Activated CD4-positive, CD25-positive, alpha-beta regulatory T cell treated with anti-CD3 and anti-CD28 coated beads, Interleukin-2, amount 50 U/mL, for 72 hours (primary cell): ENCODE measurements around the gene GLB1L3.
"Not testable (repeated sequence)": the region's sequence is repeated elsewhere in the genome, so short reads cannot be mapped to it uniquely, and the experiment has no call there.

ENCODE experiments used
- DNase-seq: peaks from one replicate; pipeline ENCODE4 v3.0.0; 2021

The GLB1L3 gene

DNA sequence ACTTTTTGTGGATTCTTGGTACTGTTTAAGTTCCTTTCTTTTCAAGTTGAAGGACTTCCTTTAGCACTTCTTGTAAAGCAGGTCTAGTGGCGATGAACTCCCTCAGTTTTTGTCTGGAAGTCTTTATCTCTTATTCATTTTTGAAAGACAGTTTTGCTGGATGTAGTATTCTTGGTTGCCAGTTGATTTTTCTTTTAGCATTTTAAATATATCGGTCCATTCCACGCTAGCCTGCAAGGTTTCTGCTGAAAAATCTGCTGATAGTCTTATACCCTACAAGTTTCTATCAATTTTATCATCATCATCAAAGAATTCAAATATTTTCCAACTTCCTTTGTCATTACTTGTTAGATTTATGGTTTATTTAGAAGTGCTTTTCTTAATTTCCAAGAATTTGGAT, 40.9 kb downstream of the GLB1L3 start:
- no peak for DNase-seq

- DNase-seq = not testable (repeated sequence)
Measured at GRCh38 chr11:134321373-134321772, 45.2 kb downstream of the GLB1L3 start.

GRCh38 chr11:134322553-134322952, 46.4 kb downstream of the GLB1L3 start:
- DNase-seq = no peak

GRCh38 chr11:134328433-134328832, 52.3 kb downstream of the GLB1L3 start:
- DNase-seq = no peak

DNA sequence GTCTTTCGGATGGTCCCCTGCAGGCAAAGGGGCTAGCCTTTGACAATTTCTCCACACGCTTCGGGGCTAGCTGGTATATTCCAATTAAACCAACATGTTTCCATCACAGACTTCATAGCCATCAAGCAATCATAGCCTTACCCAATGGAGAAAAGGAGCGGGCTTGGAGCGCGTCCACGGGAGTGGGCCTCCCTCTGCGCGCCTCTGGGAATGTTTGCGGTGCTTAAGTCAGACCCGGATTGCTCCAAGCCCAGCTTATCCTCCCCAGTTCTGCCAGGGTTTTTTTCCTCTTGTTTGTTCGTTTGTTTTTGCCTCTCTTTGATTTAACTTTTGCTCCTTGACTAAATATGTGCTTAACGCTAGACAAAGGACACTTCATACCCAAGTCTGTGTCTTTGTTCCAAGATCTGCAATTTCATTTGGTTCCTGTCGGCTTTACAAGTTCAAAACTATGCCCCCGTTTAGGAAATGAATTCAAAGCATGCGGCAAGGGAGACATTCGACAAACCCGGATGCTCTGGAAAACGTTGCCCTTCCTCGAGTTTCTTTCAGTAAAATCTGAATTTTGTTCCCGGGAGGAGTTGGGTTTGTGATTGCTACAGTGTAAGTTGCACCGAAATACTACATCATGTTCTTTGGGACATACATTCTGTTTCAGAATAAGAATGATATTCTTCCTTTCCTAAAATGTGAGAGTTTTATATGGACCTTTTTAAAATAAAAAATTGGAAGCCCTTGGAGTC, 54.6 kb downstream of the GLB1L3 start:
- no peak for DNase-seq

GRCh38 chr11:134331354-134332188, 55.4 kb downstream of the GLB1L3 start, which contains the start of gene GLB1L2:
GLB1L2 (plus strand) TSS chr11:134331988; CDS start chr11:134332062, 74 bp downstream.
- DNase-seq = peak; percentile 77

- DNase-seq = peak; percentile 34
Measured at GRCh38 chr11:134332189-134332631, 56.0 kb downstream of the GLB1L3 start.

DNA sequence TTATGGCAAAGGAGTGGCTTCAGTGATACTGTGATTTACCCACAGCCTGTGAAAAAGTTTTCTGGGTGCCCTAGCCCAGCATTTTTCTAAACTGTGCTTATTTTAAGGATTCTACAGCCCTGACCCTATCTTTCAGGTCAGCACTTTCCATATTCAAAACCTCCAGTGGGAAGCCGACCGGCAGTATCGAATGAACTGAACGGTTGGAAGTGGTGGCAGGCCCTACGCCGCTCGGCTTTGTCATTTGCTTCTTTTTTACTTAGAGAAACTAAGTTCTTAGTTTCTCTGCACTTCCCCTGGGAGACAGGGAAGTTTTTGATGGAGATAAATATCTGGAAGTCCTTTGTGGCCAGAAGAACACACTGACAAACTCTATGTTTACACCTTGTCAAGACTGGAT, 56.6 kb downstream of the GLB1L3 start:
- DNase-seq = no peak

DNA sequence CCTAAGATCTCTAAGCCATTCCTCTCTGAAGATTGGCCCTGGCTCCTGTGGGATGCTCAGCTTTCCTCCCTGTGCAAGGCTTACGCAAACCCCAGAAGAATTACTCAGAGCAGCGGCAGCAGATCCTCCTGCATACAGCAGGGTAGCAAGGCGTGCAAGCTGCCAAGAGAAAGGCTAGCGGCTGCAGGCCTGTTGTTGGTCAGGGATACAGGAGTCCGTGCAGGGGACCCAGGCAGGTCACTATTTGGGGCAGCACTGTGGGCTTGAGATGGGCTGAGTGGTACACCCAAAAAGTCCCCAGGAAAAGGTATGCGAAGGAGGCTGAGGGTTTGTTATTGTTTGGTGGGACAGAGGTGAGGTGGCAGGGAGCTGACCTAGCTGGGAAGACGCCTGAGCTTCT, 57.1 kb downstream of the GLB1L3 start:
- DNase-seq = no peak

- DNase-seq = no peak
Measured at GRCh38 chr11:134333946-134334345, 57.8 kb downstream of the GLB1L3 start.

GRCh38 chr11:134334796-134335571, 58.8 kb downstream of the GLB1L3 start:
- no peak for DNase-seq

GRCh38 chr11:134337051-134337450, 60.9 kb downstream of the GLB1L3 start:
- DNase-seq = no peak

- no peak for DNase-seq
Measured at GRCh38 chr11:134338068-134338467, 61.9 kb downstream of the GLB1L3 start.

GRCh38 chr11:134338654-134339053, 62.5 kb downstream of the GLB1L3 start:
- DNase-seq = no peak

- DNase-seq = no peak
Measured at GRCh38 chr11:134339756-134340155, 63.6 kb downstream of the GLB1L3 start.

DNA sequence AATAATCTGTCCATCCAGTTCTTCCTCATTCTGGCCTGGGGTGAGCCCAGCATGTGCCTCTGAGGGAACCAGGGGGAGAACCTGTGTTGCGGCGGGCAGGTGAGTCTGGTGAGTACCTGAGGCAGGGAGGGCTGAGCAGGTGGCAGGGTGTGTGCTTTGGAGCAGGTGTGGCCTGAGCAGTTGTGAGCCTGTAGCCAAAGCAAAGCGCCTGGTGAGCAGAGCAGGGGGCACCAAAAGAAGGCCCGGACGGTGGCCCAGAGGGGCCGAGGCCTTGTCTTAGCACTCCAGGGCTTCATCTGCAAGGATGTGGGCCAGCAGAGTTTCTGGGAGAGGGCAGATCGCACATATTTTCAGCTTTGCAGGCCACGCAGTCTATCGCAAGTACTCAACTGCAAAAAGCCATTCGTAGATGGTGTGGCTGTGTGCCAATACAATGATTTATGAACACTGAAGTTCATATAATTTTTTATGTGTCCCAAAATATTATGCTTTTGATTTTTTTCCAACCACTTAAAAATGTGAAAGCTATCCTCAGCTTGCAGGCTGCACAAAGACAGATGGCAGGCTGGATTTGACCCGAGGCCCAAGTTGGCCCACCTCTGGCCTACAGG, 64.3 kb downstream of the GLB1L3 start:
- no peak for DNase-seq

- no peak for DNase-seq
Measured at GRCh38 chr11:134341805-134342571, 65.8 kb downstream of the GLB1L3 start.

DNA sequence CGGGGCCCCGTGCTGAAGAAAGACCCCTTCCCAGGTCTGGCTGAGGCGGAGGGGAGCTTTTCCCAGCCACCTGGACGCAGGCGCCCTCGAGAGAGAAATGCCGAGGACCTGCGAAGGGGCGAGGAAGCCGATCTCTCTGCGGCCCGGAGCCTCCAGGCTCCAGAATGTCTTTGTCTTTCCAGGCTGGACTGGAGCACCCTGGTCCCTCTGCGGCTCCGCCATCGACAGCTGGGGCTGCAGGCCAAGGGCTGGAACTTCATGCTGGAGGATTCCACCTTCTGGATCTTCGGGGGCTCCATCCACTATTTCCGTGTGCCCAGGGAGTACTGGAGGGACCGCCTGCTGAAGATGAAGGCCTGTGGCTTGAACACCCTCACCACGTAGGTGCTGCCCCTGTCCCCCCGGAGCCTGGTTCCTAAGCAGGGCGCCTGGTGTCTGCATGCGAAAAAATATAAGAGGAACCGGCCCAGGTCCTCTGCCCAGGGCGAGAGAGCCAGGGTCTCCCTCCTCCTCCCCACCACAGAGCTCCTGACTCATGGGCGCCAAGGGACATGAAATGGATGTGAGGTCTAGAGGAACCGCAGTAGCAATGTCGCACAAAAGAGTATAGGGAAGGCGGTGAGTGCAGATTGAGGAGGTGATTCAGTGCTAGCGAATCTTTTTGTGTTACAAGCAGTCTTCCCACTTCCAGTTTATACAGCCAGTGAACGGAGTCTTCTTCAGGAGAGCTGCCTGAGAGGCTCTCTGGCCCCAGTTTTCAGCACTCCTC, 66.6 kb downstream of the GLB1L3 start:
- DNase-seq = no peak

- DNase-seq = no peak
Measured at GRCh38 chr11:134343646-134344045, 67.5 kb downstream of the GLB1L3 start.

DNA sequence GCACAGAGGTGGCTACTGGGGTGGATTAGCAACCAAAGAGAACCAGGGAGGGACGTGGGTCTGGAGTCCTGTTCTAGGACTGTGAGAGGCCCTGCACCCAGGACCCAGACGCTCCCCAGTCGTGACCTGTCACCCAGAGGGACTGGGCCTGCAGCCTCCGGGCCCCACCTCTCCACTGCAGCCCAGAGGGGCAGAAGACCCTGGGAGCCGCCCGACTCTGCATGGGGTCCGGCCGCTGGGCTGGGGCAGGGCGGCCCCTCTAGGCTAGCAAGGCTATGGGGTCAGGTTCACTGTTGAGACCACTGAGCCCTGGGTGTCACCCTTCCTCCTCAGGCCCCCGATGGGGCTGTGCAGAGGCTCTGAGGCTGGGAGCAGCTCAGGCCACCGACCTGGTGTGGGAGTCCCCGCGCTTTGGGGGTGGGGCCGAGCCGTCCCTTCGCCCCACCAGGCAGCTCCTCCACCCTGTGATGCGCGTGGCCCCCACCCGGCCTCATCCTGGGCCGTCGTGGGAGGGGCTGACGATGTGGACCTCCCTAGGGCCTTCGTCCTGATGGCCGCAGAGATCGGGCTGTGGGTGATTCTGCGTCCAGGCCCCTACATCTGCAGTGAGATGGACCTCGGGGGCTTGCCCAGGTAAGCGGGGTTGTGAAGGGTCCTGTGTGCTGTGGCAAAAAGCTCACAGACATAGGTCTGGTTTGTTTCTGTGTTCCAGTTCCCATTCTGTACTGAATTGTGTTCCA, 68.5 kb downstream of the GLB1L3 start:
- not testable (repeated sequence) for DNase-seq

DNA sequence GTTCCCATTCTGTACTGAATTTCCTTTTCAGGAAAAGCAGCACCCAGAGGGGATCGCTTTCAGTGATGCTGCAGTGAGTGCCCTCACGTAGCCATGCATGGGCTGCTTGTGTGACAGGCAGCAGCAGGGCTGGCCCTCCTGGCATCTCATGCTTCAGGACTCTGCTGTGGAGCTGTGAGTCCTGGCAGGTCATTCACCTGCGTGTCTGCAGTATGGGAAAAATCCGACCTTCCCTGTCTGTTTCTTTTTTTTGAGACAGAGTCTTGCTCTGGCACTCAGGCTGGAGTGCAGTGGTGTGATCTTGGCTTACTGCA, 69.0 kb downstream of the GLB1L3 start:
- DNase-seq = no peak
